Measurements from ENCODE around the gene IL2RG.
A peak's percentile ranks its signal among the peaks of the same experiment; 100 is the strongest.

Gene IL2RG

GRCh38 chrX:71107762-71108360 lies 3.5 kb downstream of the IL2RG start:
- DNase-seq (ENCODE audit: low spot score) = peak; percentile 30

DNA sequence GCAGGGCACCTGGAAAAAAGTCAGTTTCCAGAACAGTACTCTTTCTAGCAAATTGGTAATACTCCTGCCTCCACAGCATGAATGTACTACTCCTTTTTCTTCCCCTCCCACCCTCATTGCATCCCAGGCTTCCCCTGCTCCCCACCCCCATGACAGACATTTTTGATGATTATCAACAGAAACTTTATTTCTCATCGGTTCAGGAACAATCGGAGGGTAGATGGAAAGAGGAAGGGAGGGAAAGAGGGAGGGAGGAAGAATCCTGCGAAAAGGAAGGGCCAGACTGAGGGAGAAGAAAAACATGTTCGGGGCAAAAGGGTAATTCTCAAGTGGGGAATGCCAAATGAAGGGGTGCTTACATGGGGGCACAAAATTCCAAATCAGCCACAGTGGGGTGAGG lies 4.1 kb downstream of the IL2RG start:
- no peak for DNase-seq (ENCODE audit: low spot score)

GRCh38 chrX:71106427-71106826 lies 5.0 kb downstream of the IL2RG start, which contains the start of gene CXorf65:
Gene CXorf65 (minus strand): TSS chrX:71106740. CDS start chrX:71106556, 184 bp downstream.
- DNase-seq (ENCODE audit: low spot score) = peak; percentile 46

DNA sequence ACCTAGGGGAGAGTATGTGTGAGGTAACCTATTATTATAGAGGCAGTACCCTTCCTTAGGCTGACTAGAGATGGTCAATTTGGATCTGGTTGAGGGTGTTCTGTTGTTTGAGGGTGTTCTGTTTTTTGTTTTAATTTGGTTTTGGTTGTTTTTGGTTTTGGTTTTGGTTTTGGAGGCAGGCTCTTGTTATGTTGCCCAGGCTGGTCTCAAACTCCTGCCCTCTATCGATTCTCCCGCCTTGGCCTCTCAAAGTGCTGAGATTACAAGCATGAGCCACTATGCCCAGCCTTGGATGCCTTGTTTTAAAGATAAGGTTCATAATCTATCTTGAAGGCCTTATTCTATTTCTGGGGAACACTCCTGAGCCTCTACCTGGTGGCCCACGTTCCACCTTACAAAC lies 5.7 kb downstream of the IL2RG start:
- no peak for DNase-seq (ENCODE audit: low spot score)

DNA sequence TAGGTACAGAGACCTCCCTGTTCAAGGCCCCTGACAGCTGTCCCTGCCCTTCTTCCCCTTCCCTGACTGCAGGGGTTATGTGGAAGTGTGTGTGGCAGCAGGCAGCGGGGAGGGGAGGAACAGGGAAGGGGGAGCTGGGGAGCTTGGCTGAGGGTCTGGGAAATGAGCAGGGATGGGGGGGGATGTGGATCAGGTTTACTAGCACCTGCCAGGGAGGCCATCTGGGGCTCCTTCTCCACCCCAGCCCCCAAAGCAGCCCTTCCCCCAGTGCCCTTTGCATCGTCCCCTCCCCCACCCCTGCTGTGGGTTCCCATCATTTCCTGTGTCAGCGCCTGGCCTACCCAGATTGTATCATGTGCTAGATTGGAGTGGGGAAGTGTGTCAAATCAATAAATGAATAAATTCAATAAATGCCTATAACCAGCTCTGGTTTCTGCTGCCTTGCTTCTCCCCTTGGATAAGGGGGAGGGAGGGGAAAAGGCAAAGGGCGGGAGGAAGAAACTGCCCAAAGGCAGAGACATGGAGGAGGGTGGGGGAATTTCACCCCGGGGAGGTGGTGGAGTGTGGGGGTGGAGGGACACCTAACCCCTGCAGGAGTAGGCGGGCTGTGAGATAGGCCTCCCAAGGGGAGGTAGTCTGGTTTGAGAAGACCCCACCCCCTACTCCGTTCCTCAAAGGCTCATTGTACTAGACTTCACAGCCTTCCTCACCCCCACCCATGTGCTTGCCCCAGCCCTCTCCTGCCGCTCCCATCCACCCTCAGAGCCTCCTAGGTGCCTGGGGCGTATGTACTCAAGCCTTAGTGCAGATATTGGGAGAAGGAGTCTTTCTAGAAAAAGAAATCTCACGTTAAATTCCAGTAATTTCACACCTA lies 8.0 kb downstream of the IL2RG start:
- DNase-seq (ENCODE audit: low spot score) = peak; percentile 51

- DNase-seq (ENCODE audit: low spot score) = no peak
These were observed 9.1 kb downstream of the IL2RG start for GRCh38 chrX:71102292-71102691.

DNA sequence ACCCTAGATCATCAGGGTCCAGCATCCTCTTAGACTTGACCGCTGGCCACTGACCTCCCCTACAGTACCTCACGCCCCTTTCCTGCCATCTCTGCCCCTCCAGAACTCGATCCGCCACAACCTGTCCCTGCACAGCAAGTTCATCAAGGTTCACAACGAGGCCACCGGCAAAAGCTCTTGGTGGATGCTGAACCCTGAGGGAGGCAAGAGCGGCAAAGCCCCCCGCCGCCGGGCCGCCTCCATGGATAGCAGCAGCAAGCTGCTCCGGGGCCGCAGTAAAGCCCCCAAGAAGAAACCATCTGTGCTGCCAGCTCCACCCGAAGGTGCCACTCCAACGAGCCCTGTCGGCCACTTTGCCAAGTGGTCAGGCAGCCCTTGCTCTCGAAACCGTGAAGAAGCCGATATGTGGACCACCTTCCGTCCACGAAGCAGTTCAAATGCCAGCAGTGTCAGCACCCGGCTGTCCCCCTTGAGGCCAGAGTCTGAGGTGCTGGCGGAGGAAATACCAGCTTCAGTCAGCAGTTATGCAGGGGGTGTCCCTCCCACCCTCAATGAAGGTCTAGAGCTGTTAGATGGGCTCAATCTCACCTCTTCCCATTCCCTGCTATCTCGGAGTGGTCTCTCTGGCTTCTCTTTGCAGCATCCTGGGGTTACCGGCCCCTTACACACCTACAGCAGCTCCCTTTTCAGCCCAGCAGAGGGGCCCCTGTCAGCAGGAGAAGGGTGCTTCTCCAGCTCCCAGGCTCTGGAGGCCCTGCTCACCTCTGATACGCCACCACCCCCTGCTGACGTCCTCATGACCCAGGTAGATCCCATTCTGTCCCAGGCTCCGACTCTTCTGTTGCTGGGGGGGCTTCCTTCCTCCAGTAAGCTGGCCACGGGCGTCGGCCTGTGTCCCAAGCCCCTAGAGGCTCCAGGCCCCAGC lies 10.5 kb downstream of the IL2RG start:
- DNase-seq (ENCODE audit: low spot score) = no peak

- DNase-seq (ENCODE audit: low spot score) = no peak
These were observed 11.6 kb downstream of the IL2RG start for GRCh38 chrX:71099736-71100135.

DNA sequence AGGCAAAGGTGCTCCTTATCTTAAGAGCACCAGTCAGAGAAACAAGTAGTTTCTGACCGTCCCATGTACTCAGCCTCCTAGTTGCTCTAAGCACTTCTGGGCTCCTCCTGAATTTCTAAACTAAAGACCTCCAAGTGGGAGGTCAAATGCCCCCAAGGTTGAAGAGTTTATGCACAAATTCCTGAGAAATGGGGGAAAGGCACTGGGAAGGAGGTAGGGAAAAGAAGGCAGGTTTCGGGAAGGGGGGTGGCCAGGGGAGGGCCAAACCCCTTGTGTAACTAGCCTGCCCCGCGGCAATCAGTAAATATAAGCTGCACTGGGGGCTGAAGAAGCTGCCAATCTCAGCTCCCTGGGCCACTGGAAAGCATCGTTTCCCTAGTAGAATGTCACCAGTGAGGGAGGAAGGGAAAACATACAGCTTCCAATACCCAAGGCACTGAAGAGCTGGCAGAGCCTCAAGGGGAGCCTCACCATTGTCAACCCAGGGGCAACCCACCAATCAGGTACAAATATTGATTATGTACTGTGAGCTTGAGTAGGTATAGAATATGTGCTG lies 12.3 kb downstream of the IL2RG start:
- no peak for DNase-seq (ENCODE audit: low spot score)

DNA sequence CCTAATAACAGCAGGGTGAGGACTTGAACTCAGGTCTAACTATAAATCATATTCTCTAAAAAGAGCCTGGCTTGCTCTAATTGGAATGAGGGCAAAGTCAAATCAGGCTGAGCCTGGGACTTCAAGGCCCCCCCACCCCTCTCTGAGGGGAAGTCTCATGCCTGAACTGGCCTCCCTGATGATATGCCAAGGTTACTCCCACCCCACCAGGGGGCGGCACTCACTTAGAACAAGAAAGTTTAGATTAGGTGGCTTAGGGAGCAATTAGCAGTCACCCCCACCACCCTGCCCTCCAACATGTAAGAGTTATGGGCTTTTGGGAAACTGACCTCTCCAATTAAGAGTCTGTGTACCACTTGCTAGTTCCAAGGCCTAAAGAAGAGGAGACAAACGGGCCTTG lies 13.1 kb downstream of the IL2RG start:
- peak; percentile 77 for DNase-seq (ENCODE audit: low spot score)

DNA sequence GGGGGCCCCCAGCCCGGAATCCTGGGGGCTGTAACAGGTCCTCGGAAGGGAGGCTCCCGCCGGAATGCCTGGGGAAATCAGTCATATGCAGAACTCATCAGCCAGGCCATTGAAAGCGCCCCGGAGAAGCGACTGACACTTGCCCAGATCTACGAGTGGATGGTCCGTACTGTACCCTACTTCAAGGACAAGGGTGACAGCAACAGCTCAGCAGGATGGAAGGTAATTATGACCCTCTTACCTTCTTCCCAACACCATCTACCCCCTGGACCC lies 14.7 kb downstream of the IL2RG start:
- DNase-seq (ENCODE audit: low spot score) = no peak

DNA sequence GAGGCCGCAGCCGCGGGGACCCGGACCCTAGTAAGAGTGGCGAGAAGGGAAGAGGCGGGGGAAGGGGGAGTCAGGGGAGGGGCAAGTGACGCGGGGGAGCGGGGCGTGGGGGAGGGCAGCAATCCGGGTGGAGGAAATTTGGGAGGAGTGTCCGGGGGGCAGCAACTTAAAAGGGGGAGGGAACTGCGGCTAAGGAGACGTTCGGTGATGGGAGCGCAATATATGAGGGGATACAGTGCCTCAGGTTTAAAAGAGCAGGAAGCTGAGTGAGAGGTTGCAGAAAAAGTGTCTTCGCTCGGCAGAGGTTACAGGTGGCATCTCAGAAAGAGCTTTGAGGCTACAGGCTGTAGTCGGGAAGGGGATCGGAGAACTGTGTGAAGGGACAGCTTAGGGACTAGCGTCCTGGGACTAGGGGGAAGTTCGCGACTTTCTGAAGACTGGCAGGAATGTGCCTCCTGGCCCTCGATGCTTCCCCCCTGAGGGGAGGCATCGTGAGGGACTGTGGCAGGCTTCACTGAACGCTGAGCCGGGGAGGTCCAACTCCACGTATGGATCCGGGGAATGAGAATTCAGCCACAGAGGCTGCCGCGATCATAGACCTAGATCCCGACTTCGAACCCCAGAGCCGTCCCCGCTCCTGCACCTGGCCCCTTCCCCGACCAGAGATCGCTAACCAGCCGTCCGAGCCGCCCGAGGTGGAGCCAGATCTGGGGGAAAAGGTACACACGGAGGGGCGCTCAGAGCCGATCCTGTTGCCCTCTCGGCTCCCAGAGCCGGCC lies 15.2 kb downstream of the IL2RG start:
- DNase-seq (ENCODE audit: low spot score) = peak; percentile 59

DNA sequence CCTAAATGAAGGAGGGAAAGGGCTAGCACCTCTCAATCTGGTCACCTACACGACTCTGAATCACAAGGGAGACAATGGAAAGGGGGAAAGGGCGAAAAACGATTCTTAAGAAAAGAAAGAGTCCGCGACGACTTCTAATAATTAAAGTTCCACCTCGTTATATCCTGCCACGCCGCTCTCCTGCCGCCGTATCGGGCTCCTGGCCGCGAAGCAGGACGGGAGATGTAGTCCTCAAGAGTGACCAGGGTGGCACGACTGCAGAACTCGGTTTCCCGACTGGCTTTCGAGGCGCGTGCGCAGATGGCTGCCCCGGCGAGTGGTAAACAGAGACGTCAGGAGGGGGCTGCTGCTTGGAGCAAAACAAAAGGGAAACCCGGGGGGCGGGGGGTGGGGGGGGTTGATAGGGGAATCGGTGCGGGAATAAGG lies 15.8 kb downstream of the IL2RG start, which contains the start of gene FOXO4:
TSS of gene FOXO4 (plus strand) at position 297 of the 426 bp plus-strand sequence. CDS start 678 bp downstream, outside the sequence.
- DNase-seq (ENCODE audit: low spot score) = peak; percentile 89

- DNase-seq (ENCODE audit: low spot score) = no peak
These were observed 16.3 kb downstream of the IL2RG start for GRCh38 chrX:71095033-71095432.

DNA sequence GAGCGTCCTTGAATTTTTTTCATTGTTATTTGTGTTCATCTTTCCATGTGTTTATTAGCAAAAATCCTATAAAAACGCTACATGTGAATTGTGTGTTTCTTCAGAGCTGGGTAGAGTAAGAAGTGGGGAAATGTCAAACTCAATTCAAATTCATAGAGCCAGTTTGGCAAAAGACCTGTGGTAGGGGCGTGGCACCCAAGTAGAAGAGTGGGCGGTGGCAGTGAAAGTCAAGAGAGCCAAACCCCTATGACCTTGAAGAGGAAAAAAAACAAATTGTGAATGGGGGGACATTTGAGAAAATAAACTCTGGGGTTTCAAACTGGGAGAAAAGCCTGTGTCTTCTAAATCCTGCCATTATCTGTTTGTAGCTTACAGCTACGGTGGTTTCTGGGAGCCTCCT lies 20.1 kb downstream of the IL2RG start:
- no peak for DNase-seq (ENCODE audit: low spot score)

GRCh38 chrX:71085900-71086299 lies 25.5 kb downstream of the IL2RG start:
- DNase-seq (ENCODE audit: low spot score) = no peak

- DNase-seq (ENCODE audit: low spot score) = no peak
These were observed 28.6 kb downstream of the IL2RG start for GRCh38 chrX:71082822-71083221.

DNA sequence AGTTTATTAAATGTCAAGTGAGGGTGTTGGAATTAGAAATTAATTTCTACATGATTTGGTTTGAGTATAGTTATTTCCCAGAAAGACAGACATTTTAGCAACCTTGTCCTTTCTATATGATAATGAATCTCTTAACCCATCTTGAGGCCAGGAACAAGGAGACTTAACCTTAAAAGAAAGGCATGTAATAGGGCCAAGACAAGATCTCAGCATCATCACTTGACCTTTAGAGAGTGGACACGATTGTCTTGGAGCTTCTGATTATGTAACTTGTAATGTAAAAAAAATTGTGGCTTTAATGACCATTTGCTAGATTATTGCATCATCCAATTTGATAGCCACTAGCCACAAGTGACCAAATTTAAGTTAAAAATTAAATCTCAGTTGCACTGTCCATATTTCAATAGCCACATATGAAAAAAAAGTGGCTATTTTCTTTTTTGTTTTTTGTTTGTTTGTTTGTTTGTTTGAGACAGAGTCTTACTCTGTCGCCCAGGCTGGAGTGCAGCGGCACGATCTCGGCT lies 29.2 kb downstream of the IL2RG start:
- no peak for DNase-seq (ENCODE audit: low spot score)

- no peak for DNase-seq (ENCODE audit: low spot score)
These were observed 29.9 kb downstream of the IL2RG start for GRCh38 chrX:71081330-71082123.

- DNase-seq (ENCODE audit: low spot score) = no peak
These were observed 40.8 kb downstream of the IL2RG start for GRCh38 chrX:71070531-71070930.
